OCI-LY7 (cell line): ENCODE measurements around the gene MIOS. TPM values are rescaled to one million over a fixed set of nuclear protein-coding genes. Genes with fewer than 3 reads are reported as not detected.

Source experiments
- BruUV-seq: library from RNA; stranded (reverse); fragments of 400-500 nt; replicated peaks from 2 replicates; lab custom pipeline; 2021; lab: Mats Ljungman, UMichigan
- CTCF ChIA-PET: fragments of 300-600 bp; sonication (Branson Sonifier 250); formaldehyde crosslinking; loops from one replicate; lab custom pipeline; 2022; ENCODE audit warnings: antibody characterized with exemption; ENCODE audit not compliant: unreplicated experiment; lab: Charles Lee
- POLR2A ChIA-PET: fragments of 300-600 bp; sonication (Branson Sonifier 250); formaldehyde crosslinking; loops from one replicate; lab custom pipeline; 2022; ENCODE audit warnings: antibody characterized with exemption; lab: Charles Lee
- DNase-seq: peaks from one replicate; pipeline ENCODE4 v3.0.0-alpha.2; 2015; ENCODE audit warnings: low spot score
- H2AFZ ChIP-seq: fragments of 200-600 bp; sonication (generic), shearing (Covaris generic); 2 replicates; pipeline ENCODE4 v1.6.1; 2014; ENCODE audit warnings: mild to moderate bottlenecking, antibody characterized with exemption, low read length, moderate library complexity
- H3K27ac ChIP-seq: fragments of 200-600 bp; sonication (generic); 2 replicates; pipeline ENCODE4 v1.5.1; 2014; ENCODE audit warnings: mixed run types, low read depth, mild to moderate bottlenecking, moderate library complexity, low read length, inconsistent platforms; ENCODE audit not compliant: poor library complexity, severe bottlenecking
- H3K36me3 ChIP-seq: fragments of 200-600 bp; sonication (generic); 2 replicates; pipeline ENCODE4 v1.6.1; 2014; ENCODE audit warnings: mild to moderate bottlenecking, antibody characterized with exemption, low read length, moderate library complexity, mixed read lengths; ENCODE audit not compliant: insufficient read depth
- H3K4me1 ChIP-seq: fragments of 200-600 bp; sonication (generic); 2 replicates; pipeline ENCODE4 v1.5.1; 2014; ENCODE audit warnings: mild to moderate bottlenecking, low read length; ENCODE audit not compliant: insufficient read depth, poor library complexity, severe bottlenecking
- H3K4me2 ChIP-seq: fragments of 200-600 bp; sonication (generic); 2 replicates; pipeline ENCODE4 v1.6.1; 2014; ENCODE audit warnings: mild to moderate bottlenecking, low read length
- H3K4me3 ChIP-seq: fragments of 200-600 bp; sonication (generic); 2 replicates; pipeline ENCODE4 v1.5.1; 2014; ENCODE audit warnings: mild to moderate bottlenecking, low read depth, low read length; ENCODE audit not compliant: poor library complexity, severe bottlenecking
- H3K79me2 ChIP-seq: fragments of 200-600 bp; sonication (generic); 2 replicates; pipeline ENCODE4 v1.6.1; 2016; ENCODE audit warnings: low read depth, mild to moderate bottlenecking, low read length, moderate library complexity, mixed read lengths; ENCODE audit not compliant: insufficient read depth
- H3K9me2 ChIP-seq: fragments of 200-600 bp; sonication (generic); 2 replicates; pipeline ENCODE4 v1.6.1; 2016; ENCODE audit warnings: mild to moderate bottlenecking, low read length, mixed read lengths; ENCODE audit not compliant: insufficient read depth
- H3K9me3 ChIP-seq: fragments of 200-600 bp; sonication (generic); 2 replicates; pipeline ENCODE4 v1.6.1; 2014; ENCODE audit warnings: mild to moderate bottlenecking, mixed run types, low read length, mixed read lengths
- H4K20me1 ChIP-seq: fragments of 200-600 bp; sonication (generic); 2 replicates; pipeline ENCODE4 v1.6.1; 2014; ENCODE audit warnings: mild to moderate bottlenecking, antibody characterized with exemption, low read length, moderate library complexity, mixed read lengths; ENCODE audit not compliant: insufficient read depth
- CTCF ChIP-seq: fragments of 200-600 bp; sonication (generic); conservative IDR thresholded peaks from 2 replicates; pipeline ENCODE4 v1.5.1; 2014; ENCODE audit warnings: mild to moderate bottlenecking, antibody characterized with exemption, low read length, moderate library complexity, mixed read lengths
- EZH2phosphoT487 ChIP-seq: fragments of 200-600 bp; sonication (generic); IDR thresholded peaks from 2 replicates; pipeline ENCODE4 v1.6.1; 2018; ENCODE audit warnings: low read depth, borderline replicate concordance, mild to moderate bottlenecking, mixed run types, antibody characterized with exemption, low read length, moderate library complexity, mixed read lengths
- intact Hi-C: fragments of 100-400 bp; cut with micrococcal nuclease; formaldehyde crosslinking; loops from one replicate; pipeline ENCODE4 v1.10.0; 2022; ENCODE audit not compliant: unreplicated experiment
- total RNA-seq, 2 experiments: library from RNA; depleted of rRNA in 1 of 2; stranded (reverse); fragments of >200 nt in 1 of 2; shearing (Covaris generic) in 1 of 2; gene quantifications; 2 replicates each; pipeline ENCODE4 v1.2.3, GENCODE V29; 2014 to 2022

The MIOS gene
- total RNA-seq, 2 experiments from 2014 or later, result 24.9 to 25.8 TPM

- Histone ChIP-seq H3K9me2 (no peaks in the 10 kb centered on the region), H3K4me1 (no peaks in the 10 kb centered on the region), H3K9me3 (no peaks in the 10 kb centered on the region), H3K4me2 (no peak overlapping the region), H2AFZ (no peak overlapping the region), H3K79me2 (no peaks in the 10 kb centered on the region), H3K4me3 (no peak overlapping the region), H3K27ac (no peak overlapping the region), H3K36me3 (no peaks in the 10 kb centered on the region), H4K20me1 (no peaks in the 10 kb centered on the region)
- BruUV-seq, result no TSS peak
- intact Hi-C loops, result no loop called here
- DNase-seq, result no peak
- ChIA-PET CTCF (no interaction called here), POLR2A (no interaction called here)
- TF ChIP-seq EZH2phosphoT487, result no peak
- no peak for TF ChIP-seq CTCF
Observed at GRCh38 chr7:7539152-7539551, 27.5 kb upstream of the MIOS start.

GRCh38 chr7:7539711-7540110 is 27.0 kb upstream of the MIOS start:
- H4K20me1 ChIP-seq, result no peaks in the 10 kb centered on the region
- no peak overlapping the region for H2AFZ ChIP-seq
- ChIA-PET POLR2A (no interaction called here), CTCF (no interaction called here)
- H3K36me3 ChIP-seq, result no peaks in the 10 kb centered on the region
- TF ChIP-seq CTCF, result no peak
- TF ChIP-seq EZH2phosphoT487, result no peak
- H3K9me2 ChIP-seq, result no peaks in the 10 kb centered on the region
- H3K9me3 ChIP-seq, result no peaks in the 10 kb centered on the region
- no peaks in the 10 kb centered on the region for H3K4me1 ChIP-seq
- no peak overlapping the region for H3K4me2 ChIP-seq
- H3K27ac ChIP-seq, result no peak overlapping the region
- intact Hi-C loops, result loop anchor here (2.0 to 10.0 kb wide), 4 partner anchors 115 to 585 kb away; partner anchors contain the start of gene C1GALT1
- H3K79me2 ChIP-seq, result no peaks in the 10 kb centered on the region
- DNase-seq, result no peak
- H3K4me3 ChIP-seq, result no peak overlapping the region
- no TSS peak for BruUV-seq

- intact Hi-C loops, result loop anchor here (10.0 kb wide), 1 partner anchor 588 kb away; no protein-coding TSS in a partner anchor
- TF ChIP-seq CTCF (no peak), EZH2phosphoT487 (no peak)
- H3K9me2 ChIP-seq, result no peaks in the 10 kb centered on the region
- no peak overlapping the region for H3K4me3 ChIP-seq
- no peaks in the 10 kb centered on the region for H3K4me1 ChIP-seq
- ChIA-PET POLR2A (interaction anchor here (0.6 to 1.3 kb wide), 2 partner anchors 22 to 358 kb away, joined by 3 to 4 read pairs; no protein-coding TSS in a partner anchor), CTCF (no interaction called here)
- H3K27ac ChIP-seq, result no peak overlapping the region
- no peak overlapping the region for H3K4me2 ChIP-seq
- no peak overlapping the region for H2AFZ ChIP-seq
- DNase-seq, result no peak
- no peaks in the 10 kb centered on the region for H3K79me2 ChIP-seq
- H4K20me1 ChIP-seq, result no peaks in the 10 kb centered on the region
- no peaks in the 10 kb centered on the region for H3K9me3 ChIP-seq
- H3K36me3 ChIP-seq, result no peaks in the 10 kb centered on the region
- no TSS peak for BruUV-seq
Observed at GRCh38 chr7:7542251-7542835, 24.3 kb upstream of the MIOS start.
